Vagina (tissue), 2 donors: ENCODE results near the gene SIRT1. TPM values are rescaled to one million over a fixed set of nuclear protein-coding genes. Genes with fewer than 3 reads are reported as not detected.
"Not testable (repeated sequence)": the region's sequence is repeated elsewhere in the genome, so short reads cannot be mapped to it uniquely, and the experiment has no call there.

Source experiments
- DNase-seq, 2 donors: peaks; one replicate each; pipeline ENCODE4 v3.0.0-alpha.2; 2017; ENCODE audit errors: extremely low spot score in 2 of 2
- H3K27ac ChIP-seq: fragments of 200-600 bp; sonication (generic); one replicate; pipeline ENCODE4 v1.5.1; 2019
- H3K27me3 ChIP-seq: fragments of 200-600 bp; sonication (generic); one replicate; pipeline ENCODE4 v1.5.1; 2019
- H3K36me3 ChIP-seq, 2 donors: fragments of 200-600 bp; sonication (generic); one replicate each; pipeline ENCODE4 v1.5.1; 2017 to 2019
- H3K4me1 ChIP-seq: fragments of 200-600 bp; sonication (generic); one replicate; pipeline ENCODE4 v1.5.1; 2019
- H3K4me3 ChIP-seq, 2 donors: fragments of 200-600 bp; sonication (generic); 1 replicate in 1 of 2; 2 replicates in 1 of 2; pipeline ENCODE4 v1.5.1; 2016 to 2019
- H3K9me3 ChIP-seq: fragments of 200-600 bp; sonication (generic); one replicate; pipeline ENCODE4 v1.5.1; 2019
- POLR2A ChIP-seq, 2 donors: fragments of 450-650 bp; IDR thresholded peaks; one replicate each; pipeline ENCODE4 v1.6.1; 2017; ENCODE audit warnings: antibody characterized with exemption in 2 of 2, mild to moderate bottlenecking in 2 of 2, moderate library complexity in 2 of 2
- POLR2AphosphoS5 ChIP-seq, 2 donors: sonication (generic); formaldehyde crosslinking; IDR thresholded peaks; one replicate each; pipeline ENCODE4 v1.9.0; 2017; ENCODE audit warnings: antibody characterized with exemption in 2 of 2, mild to moderate bottlenecking in 2 of 2, low read depth in 1 of 2; ENCODE audit not compliant: insufficient read depth in 1 of 2
- intact Hi-C: fragments of 100-400 bp; cut with DNase I; formaldehyde crosslinking; loops from one replicate; pipeline ENCODE4 v1.15.1; 2023
- small RNA-seq: library from RNA; depleted of rRNA; stranded (forward); fragments of <200 nt; gene quantifications from one replicate; pipeline ENCODE3, GENCODE V24; 2016
- total RNA-seq: library from RNA; depleted of rRNA; stranded (reverse); fragments of >200 nt; gene quantifications from one replicate; pipeline ENCODE4 v1.2.3, GENCODE V29; 2016
- TF ChIP-seq, protein P1 (sequence below), 3 experiments: fragments of 450-650 bp in 2 of 3; fragments of 200-600 bp in 1 of 3; sonication (generic) in 1 of 3; IDR thresholded peaks; one replicate each; pipeline ENCODE4 v1.5.1; 2017 to 2019; ENCODE audit warnings: antibody characterized with exemption in 3 of 3, mild to moderate bottlenecking in 2 of 3, moderate library complexity in 2 of 3

Gene SIRT1
- total RNA-seq, 1 donor from 2014 or later: 18.9 TPM

GRCh38 chr10:67955614-67956013 is 71.2 kb downstream of the SIRT1 start:
- no peak overlapping the region for H3K4me3 ChIP-seq
- no peaks in the 10 kb centered on the region for H3K4me1 ChIP-seq
- TF ChIP-seq, protein P1, sequence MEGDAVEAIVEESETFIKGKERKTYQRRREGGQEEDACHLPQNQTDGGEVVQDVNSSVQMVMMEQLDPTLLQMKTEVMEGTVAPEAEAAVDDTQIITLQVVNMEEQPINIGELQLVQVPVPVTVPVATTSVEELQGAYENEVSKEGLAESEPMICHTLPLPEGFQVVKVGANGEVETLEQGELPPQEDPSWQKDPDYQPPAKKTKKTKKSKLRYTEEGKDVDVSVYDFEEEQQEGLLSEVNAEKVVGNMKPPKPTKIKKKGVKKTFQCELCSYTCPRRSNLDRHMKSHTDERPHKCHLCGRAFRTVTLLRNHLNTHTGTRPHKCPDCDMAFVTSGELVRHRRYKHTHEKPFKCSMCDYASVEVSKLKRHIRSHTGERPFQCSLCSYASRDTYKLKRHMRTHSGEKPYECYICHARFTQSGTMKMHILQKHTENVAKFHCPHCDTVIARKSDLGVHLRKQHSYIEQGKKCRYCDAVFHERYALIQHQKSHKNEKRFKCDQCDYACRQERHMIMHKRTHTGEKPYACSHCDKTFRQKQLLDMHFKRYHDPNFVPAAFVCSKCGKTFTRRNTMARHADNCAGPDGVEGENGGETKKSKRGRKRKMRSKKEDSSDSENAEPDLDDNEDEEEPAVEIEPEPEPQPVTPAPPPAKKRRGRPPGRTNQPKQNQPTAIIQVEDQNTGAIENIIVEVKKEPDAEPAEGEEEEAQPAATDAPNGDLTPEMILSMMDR (IDR thresholded peaks at IDR 0.05): no peak
- TF ChIP-seq POLR2A (IDR thresholded peaks at IDR 0.05): no peak
- no peak for TF ChIP-seq POLR2AphosphoS5 (IDR thresholded peaks at IDR 0.05; ENCODE audit: insufficient read depth in 1 of 2, low read depth in 1 of 2)
- no peaks in the 10 kb centered on the region for H3K9me3 ChIP-seq
- peaks cover 0 to 17% of the 10 kb centered on the region in 2 donors for H3K36me3 ChIP-seq
- intact Hi-C loops: no loop called here
- no peak overlapping the region for H3K27ac ChIP-seq
- DNase-seq: no peak
- H3K27me3 ChIP-seq: no peaks in the 10 kb centered on the region

GRCh38 chr10:67959839-67960476 is 75.5 kb downstream of the SIRT1 start:
- no peak for TF ChIP-seq POLR2A (IDR thresholded peaks at IDR 0.05)
- TF ChIP-seq, protein P1 (IDR thresholded peaks at IDR 0.05): no peak
- TF ChIP-seq POLR2AphosphoS5 (IDR thresholded peaks at IDR 0.05; ENCODE audit: insufficient read depth in 1 of 2, low read depth in 1 of 2): no peak
- intact Hi-C loops: no loop called here
- DNase-seq: no peak

DNA sequence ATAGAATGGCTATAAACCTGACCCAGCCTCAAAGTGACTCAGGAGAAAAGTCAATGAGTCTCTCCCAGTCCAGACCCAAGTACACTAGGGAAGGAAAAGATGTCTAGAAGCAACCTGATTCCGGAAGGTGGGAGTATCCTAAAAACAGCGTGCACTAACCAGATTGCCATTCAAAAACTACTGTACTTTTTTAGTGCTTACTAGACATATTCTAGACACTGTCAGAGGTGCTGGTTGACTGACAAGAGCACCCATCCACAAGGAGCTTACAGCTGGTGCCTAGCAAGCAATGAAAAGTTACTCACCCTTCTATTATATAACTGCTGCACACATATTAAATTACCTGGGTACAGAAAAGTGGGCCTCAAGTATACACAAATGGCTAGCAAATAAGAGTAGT is 81.0 kb downstream of the SIRT1 start:
- Histone ChIP-seq H3K36me3 (peaks cover 0 to 17% of the 10 kb centered on the region in 2 donors), H3K9me3 (no peaks in the 10 kb centered on the region), H3K27me3 (no peaks in the 10 kb centered on the region), H3K27ac (no peak overlapping the region), H3K4me1 (no peaks in the 10 kb centered on the region), H3K4me3 (no peak overlapping the region)
- TF ChIP-seq, protein P1 (IDR thresholded peaks at IDR 0.05): no peak
- intact Hi-C loops: no loop called here
- no peak for DNase-seq

More at GRCh38 chr10:67959839-67960476, 75.5 kb downstream of the SIRT1 start:
- Histone ChIP-seq H3K27ac (no peak overlapping the region), H3K27me3 (no peaks in the 10 kb centered on the region), H3K4me1 (no peaks in the 10 kb centered on the region), H3K36me3 (peaks cover 0 to 4% of the 10 kb centered on the region in 2 donors), H3K9me3 (no peaks in the 10 kb centered on the region), H3K4me3 (no peak overlapping the region)

GRCh38 chr10:67966035-67966434 is 81.6 kb downstream of the SIRT1 start:
- intact Hi-C loops, H3K4me3 ChIP-seq, H3K27ac ChIP-seq, H3K4me1 ChIP-seq, H3K9me3 ChIP-seq, DNase-seq, H3K27me3 ChIP-seq: not testable (repeated sequence)
- H3K36me3 ChIP-seq: peaks cover 0 to 17% of the 10 kb centered on the region in 2 donors

Small RNAs within 50 kb of the gene (small RNA-seq; reads per million reads assigned to genes)
- not detected for gene RNU6-523P

Other genes with a start within 250 kb of the SIRT1 start
- gene CTNNA3, start 188.5 kb upstream of the SIRT1 start, total RNA-seq: 0.98 TPM
- 2.7 TPM for gene DNAJC12, start 46.5 kb upstream of the SIRT1 start, total RNA-seq
- 47.9 TPM for gene HERC4, start 190.6 kb downstream of the SIRT1 start, total RNA-seq
- not detected for gene MYPN, start 224.8 kb downstream of the SIRT1 start, total RNA-seq